ENCODE measurements around the gene CDH23.
A peak's percentile ranks its signal among the peaks of the same experiment; 100 is the strongest.
"Not testable (repeated sequence)": the region's sequence is repeated elsewhere in the genome, so short reads cannot be mapped to it uniquely, and the experiment has no call there.

CDH23 gene

GRCh38 chr10:71849461-71849908 is 452.8 kb downstream of the CDH23 start:
- Histone ChIP-seq H3K27me3 (no peaks in the 10 kb centered on the region), H3K36me3 (no peaks in the 10 kb centered on the region), H3K4me3 (peak overlapping the region; percentile 83 to 94), H3K4me1 (peaks cover 0 to 48% (median 30%) of the 10 kb centered on the region in 4 donors), H3K27ac (peak overlapping the region in 1 of 2 donors; percentile 99), H3K9me3 (no peaks in the 10 kb centered on the region)
- DNase-seq: no peak
- no peak for TF ChIP-seq CTCF (IDR thresholded peaks at IDR 0.05)
- intact Hi-C loops (cut with DNase I; ENCODE audit: low total_unique reads): no loop called here

GRCh38 chr10:71850021-71850742 is 453.5 kb downstream of the CDH23 start:
- no peaks in the 10 kb centered on the region for H3K36me3 ChIP-seq
- intact Hi-C loops (cut with DNase I; ENCODE audit: low total_unique reads): no loop called here
- no peaks in the 10 kb centered on the region for H3K27me3 ChIP-seq
- no peak for DNase-seq
- TF ChIP-seq CTCF (IDR thresholded peaks at IDR 0.05): no peak
- H3K9me3 ChIP-seq: no peaks in the 10 kb centered on the region
- peak overlapping the region; percentile 83 to 94 for H3K4me3 ChIP-seq
- peak overlapping the region; percentile 95 to 99 for H3K27ac ChIP-seq
- peaks cover 0 to 48% (median 30%) of the 10 kb centered on the region in 4 donors for H3K4me1 ChIP-seq

GRCh38 chr10:71850743-71851464 is 454.2 kb downstream of the CDH23 start, which contains the start of gene PSAP:
Gene PSAP, minus strand, starts transcription at chr10:71851251. Its CDS starts 30 bp downstream, at chr10:71851221.
- intact Hi-C loops (cut with DNase I; ENCODE audit: low total_unique reads): no loop called here
- Histone ChIP-seq H3K4me1 (peaks cover 0 to 42% (median 27%) of the 10 kb centered on the region in 4 donors), H3K4me3 (peak within 1 kb of the TSS; percentile 83 to 94), H3K27ac (peak within 1 kb of the TSS; percentile 95 to 99), H3K36me3 (no peaks in the 10 kb centered on the region), H3K9me3 (no peaks in the 10 kb centered on the region), H3K27me3 (no peaks in the 10 kb centered on the region)
- peak; percentile 99 for DNase-seq
- no peak for TF ChIP-seq CTCF (IDR thresholded peaks at IDR 0.05)

- H3K27me3 ChIP-seq; H3K36me3 ChIP-seq; DNase-seq; H3K9me3 ChIP-seq; intact Hi-C loops (cut with DNase I; ENCODE audit: low total_unique reads): not testable (repeated sequence)
- Histone ChIP-seq H3K4me3 (peak overlapping the region; percentile 83 to 94), H3K4me1 (peaks cover 0 to 36% (median 27%) of the 10 kb centered on the region in 4 donors), H3K27ac (peak overlapping the region; percentile 95 to 99)
Observed at GRCh38 chr10:71851465-71852095, 454.9 kb downstream of the CDH23 start.

- H3K36me3 ChIP-seq: no peaks in the 10 kb centered on the region
- H3K4me3 ChIP-seq: no peak overlapping the region
- peaks cover 0 to 28% (median 24%) of the 10 kb centered on the region in 4 donors for H3K4me1 ChIP-seq
- no peaks in the 10 kb centered on the region for H3K27me3 ChIP-seq
- H3K9me3 ChIP-seq: no peaks in the 10 kb centered on the region
- TF ChIP-seq CTCF (IDR thresholded peaks at IDR 0.05): no peak
- H3K27ac ChIP-seq: no peak overlapping the region
- intact Hi-C loops (cut with DNase I; ENCODE audit: low total_unique reads): no loop called here
- DNase-seq: peak; percentile 73 to 83
Observed at GRCh38 chr10:71852355-71852937, 455.7 kb downstream of the CDH23 start.
